K562 (cell line): ENCODE data around the gene MAU2. TPM values are rescaled to one million over a fixed set of nuclear protein-coding genes. Genes with fewer than 3 reads are reported as not detected.
A peak's percentile ranks its signal among the peaks of the same experiment; 100 is the strongest.

Source experiments
- ATAC-seq: fragments of 200-7000 bp; cut with Tn5 transposase; 3 replicates; pipeline ENCODE4 v1.9.1; 2020; ENCODE audit warnings: moderate library complexity
- BruUV-seq: library from RNA; stranded (reverse); fragments of 400-500 nt; replicated peaks from 2 replicates; lab custom pipeline; 2021; lab: Mats Ljungman, UMichigan
- CTCF ChIA-PET: fragments of 300-600 bp; formaldehyde crosslinking; extraction: SDS; loops from one replicate; lab custom pipeline; 2021; ENCODE audit warnings: low intra/inter-chr PET ratio; lab: Yijun Ruan, JAX
- POLR2A ChIA-PET: fragments of 300-600, 350-650 bp; sonication (Branson Sonifier 250); formaldehyde crosslinking; extraction: SDS; loops from one replicate; lab custom pipeline; 2021; ENCODE audit warnings: antibody characterized with exemption, inconsistent platforms; lab: Yijun Ruan, JAX
- DNase-seq, 4 experiments: peaks; one replicate each; pipeline versions ENCODE4 v3.0.0 to v3.0.0-alpha.2; 2011 to 2018; ENCODE audit warnings: low spot score in 3 of 4, mixed read lengths in 3 of 4; ENCODE audit errors: extremely low read depth in 1 of 4
- FAIRE-seq: peaks from 2 replicates; lab custom pipeline; 2011; peaks lifted over from hg19 to GRCh38; lab: Jason Lieb, UNC
- H2AFZ ChIP-seq: 2 replicates; pipeline ENCODE4 v1.6.0; 2011; ENCODE audit warnings: low read depth, low read length, control low read depth, inconsistent platforms
- H3K27ac ChIP-seq: fragments of 200-600 bp; 3 replicates; pipeline ENCODE4 v1.8.0; 2011; ENCODE audit warnings: low read depth, mild to moderate bottlenecking, control low read depth, inconsistent platforms, low read length, moderate library complexity, mixed read lengths; ENCODE audit errors: extremely low read depth
- H3K27me3 ChIP-seq, 2 experiments: fragments of 300-600 bp in 1 of 2; 2 replicates in 1 of 2; 3 replicates in 1 of 2; pipeline versions ENCODE4 v1.6.0 to v1.8.0; 2011; ENCODE audit warnings: inconsistent platforms in 2 of 2, low read length in 2 of 2, mild to moderate bottlenecking in 1 of 2, mixed read lengths in 1 of 2, moderate library complexity in 1 of 2; ENCODE audit not compliant: control insufficient read depth in 2 of 2, insufficient read depth in 2 of 2
- H3K36me3 ChIP-seq: fragments of 300-600 bp; 3 replicates; pipeline ENCODE4 v1.8.0; 2011; ENCODE audit warnings: mild to moderate bottlenecking, low read length, inconsistent platforms; ENCODE audit not compliant: control insufficient read depth, insufficient read depth
- H3K4me1 ChIP-seq, 2 experiments: fragments of 200-600 bp in 1 of 2; replicated peaks in 1 of 2; 2 replicates in 1 of 2; 3 replicates in 1 of 2; pipeline versions ENCODE4 v1.5.1 to v1.8.0; 2011; ENCODE audit warnings: inconsistent platforms in 2 of 2, low read length in 2 of 2, mild to moderate bottlenecking in 1 of 2, mixed read lengths in 1 of 2, moderate library complexity in 1 of 2; ENCODE audit not compliant: control insufficient read depth in 2 of 2, insufficient read depth in 2 of 2
- H3K4me2 ChIP-seq: 2 replicates; pipeline ENCODE4 v1.6.1; 2011; ENCODE audit warnings: low read length, control low read depth, inconsistent platforms, mixed read lengths; ENCODE audit not compliant: insufficient read depth
- H3K4me3 ChIP-seq: fragments of 200-600 bp; sonication (generic), shearing (Covaris generic); 2 replicates; pipeline ENCODE4 v1.5.1; 2016; ENCODE audit warnings: control low read depth, inconsistent platforms
- H3K79me2 ChIP-seq: fragments of 200-600 bp; 3 replicates; pipeline ENCODE4 v1.8.0; 2011; ENCODE audit warnings: low read length, inconsistent platforms; ENCODE audit not compliant: control insufficient read depth, insufficient read depth
- H3K9ac ChIP-seq, 2 experiments: 2 replicates each; pipeline versions ENCODE4 v1.6.0 to v1.6.1; 2011; ENCODE audit warnings: low read depth in 2 of 2, low read length in 2 of 2, control low read depth in 1 of 2, inconsistent platforms in 1 of 2, mild to moderate bottlenecking in 1 of 2, mixed read lengths in 1 of 2; ENCODE audit not compliant: insufficient read depth in 1 of 2
- H3K9me1 ChIP-seq: one replicate; pipeline ENCODE4 v1.6.0; 2011; ENCODE audit warnings: inconsistent platforms, mild to moderate bottlenecking, low read length, moderate library complexity; ENCODE audit not compliant: control insufficient read depth, insufficient read depth
- H3K9me3 ChIP-seq: replicated peaks from 2 replicates; pipeline ENCODE4 v1.5.1; 2011; ENCODE audit warnings: low read depth, low read length, inconsistent platforms; ENCODE audit not compliant: control insufficient read depth, insufficient read depth
- H4K20me1 ChIP-seq: replicated peaks from 2 replicates; pipeline ENCODE4 v1.6.1; 2011; ENCODE audit warnings: low read length, inconsistent platforms, mixed read lengths; ENCODE audit not compliant: control insufficient read depth, insufficient read depth
- HNRNPUL1 ChIP-seq: fragments of 200-400 bp; formaldehyde crosslinking; IDR thresholded peaks from 2 replicates; pipeline ENCODE4 v1.6.1; 2017; ENCODE audit warnings: low read length
- MBD2 ChIP-seq: sonication (generic); IDR thresholded peaks from 2 replicates; pipeline ENCODE4 v1.6.1; 2016; ENCODE audit warnings: low read depth, borderline replicate concordance
- MXI1 ChIP-seq: IDR thresholded peaks from 2 replicates; pipeline ENCODE4 v1.6.1; 2011; ENCODE audit warnings: low read depth, mild to moderate bottlenecking, improper control_type of control experiment, low read length
- NCOR1 ChIP-seq: fragments of 450-650 bp; IDR thresholded peaks from 2 replicates; pipeline ENCODE4 v1.6.1; 2016; ENCODE audit warnings: mild to moderate bottlenecking, moderate library complexity
- NEUROD1 ChIP-seq: fragments of 150-350 bp; IDR thresholded peaks from 2 replicates; pipeline ENCODE4 v1.6.1; 2014; ENCODE audit warnings: borderline replicate concordance, low read length, low read depth; ENCODE audit not compliant: partially characterized antibody
- RBM17 ChIP-seq: fragments of 200-400 bp; formaldehyde crosslinking; IDR thresholded peaks from 2 replicates; pipeline ENCODE4 v1.6.1; 2017; ENCODE audit warnings: low read depth, mild to moderate bottlenecking, low read length, borderline replicate concordance
- XRCC5 ChIP-seq: fragments of 200-400 bp; formaldehyde crosslinking; IDR thresholded peaks from 2 replicates; pipeline ENCODE4 v1.6.1; 2017; ENCODE audit warnings: low read depth, mild to moderate bottlenecking, low read length
- WGBS: fragments of 100-300 bp; shearing (Covaris generic); methylation state at CpG from one replicate; pipeline ENCODE4 v1.1.6; 2016; ENCODE audit warnings: low coverage, mixed read lengths; ENCODE audit not compliant: insufficient coverage; ENCODE audit errors: missing lambda C conversion rate; 5-methylcytosine and 5-hydroxymethylcytosine counted together
- in situ Hi-C: fragments of 300-500 bp; cut with MboI; formaldehyde crosslinking; loops from 4 replicates; pipeline ENCODE4 v1.15.0; 2018; ENCODE audit warnings: inconsistent platforms, mixed read lengths
- intact Hi-C: fragments of 100-400 bp; cut with micrococcal nuclease; formaldehyde crosslinking; loops from 2 replicates; pipeline ENCODE4 v1.14.2; 2022
- polyA plus RNA-seq, 8 experiments: library from polyadenylated mRNA; depleted of rRNA in 4 of 8; stranded (reverse) in 5 of 8; unstranded in 3 of 8; fragments of >200 nt; fragmentation: Nextera tagmentation in 2 of 8; fragmentation: Illumina TruSeq in 1 of 8; extraction: Ambion mirVana in 2 of 8; extraction: Trizol in 1 of 8; gene quantifications; 2 replicates each; pipeline versions ENCODE4 v1.2.1 to v1.2.3, GENCODE V29; 2011 to 2014; ENCODE audit warnings: inconsistent platforms in 1 of 8, missing spikeins in 1 of 8
- total RNA-seq, 7 experiments: library from RNA; depleted of rRNA in 6 of 7; stranded (reverse); fragments of >200 nt in 6 of 7; fragmentation: Illumina TruSeq in 2 of 7; extraction: Trizol in 2 of 7; gene quantifications; 2 replicates each; pipeline versions ENCODE4 v1.2.1 to v1.2.3, GENCODE V29; 2011 to 2021; ENCODE audit warnings: low replicate concordance in 1 of 7
- TF ChIP-seq, protein P1 (sequence below): fragments of 250-450 bp; sonication (Bioruptor Pico); IDR thresholded peaks from 2 replicates; pipeline ENCODE4 v1.4.0; 2020; ENCODE audit warnings: mild to moderate bottlenecking

The MAU2 gene
- total and polyA plus RNA-seq, 9 of the 15 experiments (the other 6 are each of a cell fraction or from before 2014, with no cell fraction given): 1.2 to 48.1 (median 19.4) TPM

- Histone ChIP-seq H3K9ac (peak overlapping the region in 1 of 2 experiments; percentile 26; a peak in 1 of 4 replicates), H3K27ac (no peak overlapping the region), H3K79me2 (no peaks in the 10 kb centered on the region; the same call in 2 of the 3 replicates), H3K9me3 (no peaks in the 10 kb centered on the region), H3K9me1 (no peaks in the 10 kb centered on the region), H3K36me3 (peaks cover 68% of the 10 kb centered on the region; the same call in 2 of the 3 replicates), H3K4me1 (peaks cover 0 to 6% of the 10 kb centered on the region in 2 experiments; a peak in 2 of 5 replicates), H3K27me3 (no peaks in the 10 kb centered on the region), H3K4me3 (no peak overlapping the region), H2AFZ (no peak overlapping the region), H4K20me1 (no peaks in the 10 kb centered on the region), H3K4me2 (no peak overlapping the region)
- peak in 2 of 4 experiments; percentile 7 to 12 for DNase-seq
- 82% methylated on average over 9 of the region's 9 CpGs for WGBS
- no TSS peak for BruUV-seq
- ATAC-seq: peak; percentile 54
- POLR2A ChIA-PET: interaction anchor here (0.6 to 3.0 kb wide), 4 partner anchors 10 to 58 kb away, joined by 3 to 10 read pairs (median 4); no protein-coding TSS in a partner anchor
- intact Hi-C loops: no loop called here
- FAIRE-seq: no peak
- no peak for TF ChIP-seq NEUROD1
- CTCF ChIA-PET: no interaction called here
- in situ Hi-C loops: no loop called here
Observed at GRCh38 chr19:19297759-19298158, 22.9 kb upstream of the MAU2 start.

DNA sequence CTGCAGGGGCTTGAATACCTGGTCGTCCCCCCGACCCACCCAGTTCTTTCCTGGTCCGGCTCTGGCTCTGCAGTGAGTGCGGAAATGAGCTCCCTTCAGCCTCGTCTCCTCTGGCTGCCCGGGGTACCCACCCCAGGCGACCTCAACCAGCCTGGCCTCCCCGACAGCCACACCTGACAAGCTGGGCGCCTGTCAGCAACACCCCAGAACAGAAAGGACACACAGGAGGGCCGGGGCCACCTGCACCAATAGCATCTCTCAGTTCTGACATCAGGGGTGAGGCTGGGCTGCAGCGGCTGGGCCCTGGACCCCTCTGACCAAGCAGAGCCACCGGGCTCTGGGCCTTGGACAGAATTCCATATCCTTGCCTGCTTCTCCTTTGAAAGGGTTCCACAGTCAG lies 20.0 kb upstream of the MAU2 start:
- ChIA-PET POLR2A (interaction anchor here (0.6 kb wide), 1 partner anchor 150 kb away, joined by 3 read pairs; no protein-coding TSS in a partner anchor), CTCF (no interaction called here)
- Histone ChIP-seq H3K36me3 (peaks cover 75% of the 10 kb centered on the region; the same call in 2 of the 3 replicates), H3K9me1 (no peaks in the 10 kb centered on the region), H3K27me3 (no peaks in the 10 kb centered on the region), H3K4me1 (peaks cover 0 to 6% of the 10 kb centered on the region in 2 experiments; a peak in 2 of 5 replicates), H2AFZ (no peak overlapping the region), H3K27ac (no peak overlapping the region), H4K20me1 (0 out of 2 replicates have a peak, but pooled peaks cover 4% of the 10 kb centered on the region), H3K79me2 (no peaks in the 10 kb centered on the region), H3K9ac (no peak overlapping the region), H3K4me2 (no peak overlapping the region), H3K4me3 (no peak overlapping the region), H3K9me3 (no peaks in the 10 kb centered on the region)
- 92% methylated on average over 11 of the region's 12 CpGs for WGBS
- FAIRE-seq: no peak
- in situ Hi-C loops: no loop called here
- intact Hi-C loops: no loop called here
- peak in 1 of 4 experiments; percentile 12 for DNase-seq
- BruUV-seq: no TSS peak
- no peak for TF ChIP-seq MXI1
- TF ChIP-seq NCOR1: no peak
- TF ChIP-seq XRCC5: no peak
- TF ChIP-seq MBD2: no peak
- no peak for TF ChIP-seq RBM17
- TF ChIP-seq, protein P1, sequence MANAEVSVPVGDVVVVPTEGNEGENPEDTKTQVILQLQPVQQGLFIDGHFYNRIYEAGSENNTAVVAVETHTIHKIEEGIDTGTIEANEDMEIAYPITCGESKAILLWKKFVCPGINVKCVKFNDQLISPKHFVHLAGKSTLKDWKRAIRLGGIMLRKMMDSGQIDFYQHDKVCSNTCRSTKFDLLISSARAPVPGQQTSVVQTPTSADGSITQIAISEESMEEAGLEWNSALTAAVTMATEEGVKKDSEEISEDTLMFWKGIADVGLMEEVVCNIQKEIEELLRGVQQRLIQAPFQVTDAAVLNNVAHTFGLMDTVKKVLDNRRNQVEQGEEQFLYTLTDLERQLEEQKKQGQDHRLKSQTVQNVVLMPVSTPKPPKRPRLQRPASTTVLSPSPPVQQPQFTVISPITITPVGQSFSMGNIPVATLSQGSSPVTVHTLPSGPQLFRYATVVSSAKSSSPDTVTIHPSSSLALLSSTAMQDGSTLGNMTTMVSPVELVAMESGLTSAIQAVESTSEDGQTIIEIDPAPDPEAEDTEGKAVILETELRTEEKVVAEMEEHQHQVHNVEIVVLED (CRISPR knock-in tag): no peak
- TF ChIP-seq HNRNPUL1: no peak
- no peak for ATAC-seq
